H1 (cell line): ENCODE data around the gene S100A14. TPM values are rescaled to one million over a fixed set of nuclear protein-coding genes. Genes with fewer than 3 reads are reported as not detected.

ENCODE experiments used
- CTCF ChIA-PET: fragments of 300-600 bp; sonication (Branson Sonifier 250); formaldehyde crosslinking; loops from one replicate; lab custom pipeline; 2021; ENCODE audit not compliant: partially characterized antibody; lab: Charles Lee
- POLR2A ChIA-PET: fragments of 300-600 bp; sonication (Branson Sonifier 250); formaldehyde crosslinking; loops from one replicate; lab custom pipeline; 2021; ENCODE audit warnings: inconsistent platforms; ENCODE audit not compliant: partially characterized antibody; lab: Charles Lee
- DNase-seq, 2 experiments: peaks; one replicate each; pipeline versions ENCODE4 v3.0.0 to v3.0.0-alpha.2; 2010 to 2022; ENCODE audit warnings: low spot score in 2 of 2, low read depth in 1 of 2, mixed read lengths in 1 of 2
- FAIRE-seq: peaks from 2 replicates; lab custom pipeline; 2011; peaks lifted over from hg19 to GRCh38; lab: Jason Lieb, UNC
- H2AFZ ChIP-seq: 2 replicates; pipeline ENCODE4 v1.8.1; 2012; ENCODE audit warnings: low read length, inconsistent platforms
- H2AK5ac ChIP-seq: 2 replicates; pipeline ENCODE4 v1.6.1; 2013; ENCODE audit warnings: low read depth, low read length
- H2BK120ac ChIP-seq: replicated peaks from 2 replicates; pipeline ENCODE3; 2013; ENCODE audit warnings: low read depth, low read length, inconsistent platforms
- H2BK12ac ChIP-seq: 2 replicates; pipeline ENCODE4 v1.6.1; 2013; ENCODE audit warnings: low read depth, low read length
- H2BK15ac ChIP-seq: 2 replicates; pipeline ENCODE4 v1.6.1; 2013; ENCODE audit warnings: low read length
- H2BK20ac ChIP-seq: 2 replicates; pipeline ENCODE4 v1.6.1; 2013; ENCODE audit warnings: low read length
- H2BK5ac ChIP-seq: 2 replicates; pipeline ENCODE4 v1.6.1; 2013; ENCODE audit warnings: low read depth, low read length
- H3K14ac ChIP-seq: 2 replicates; pipeline ENCODE4 v1.6.1; 2013; ENCODE audit warnings: inconsistent platforms; ENCODE audit not compliant: insufficient read length
- H3K18ac ChIP-seq: 2 replicates; pipeline ENCODE4 v1.6.1; 2013; ENCODE audit warnings: low read length; ENCODE audit errors: extremely low read depth
- H3K23ac ChIP-seq: 2 replicates; pipeline ENCODE4 v1.6.1; 2013; ENCODE audit warnings: inconsistent platforms; ENCODE audit not compliant: insufficient read length
- H3K23me2 ChIP-seq: 2 replicates; pipeline ENCODE4 v1.6.1; 2013; ENCODE audit warnings: low read depth, low read length
- H3K27ac ChIP-seq: 2 replicates; pipeline ENCODE4 v1.6.1; 2011; ENCODE audit warnings: low read depth, low read length, inconsistent platforms
- H3K27me3 ChIP-seq, 4 experiments: replicated peaks in 1 of 4; 1 replicate in 1 of 4; 2 replicates in 3 of 4; pipeline versions ENCODE4 v1.6.1 to v1.8.1; 2011 to 2013; ENCODE audit warnings: low read length in 3 of 4, mild to moderate bottlenecking in 3 of 4, inconsistent platforms in 2 of 4, mixed read lengths in 2 of 4, moderate library complexity in 1 of 4; ENCODE audit not compliant: control insufficient read depth in 3 of 4, insufficient read depth in 3 of 4; ENCODE audit errors: extremely low read depth in 1 of 4
- H3K36me3 ChIP-seq, 4 experiments: 2 replicates each; pipeline versions ENCODE4 v1.6.1 to v1.8.1; 2011 to 2013; ENCODE audit warnings: mild to moderate bottlenecking in 4 of 4, low read length in 3 of 4, moderate library complexity in 2 of 4, control low read depth in 1 of 4, inconsistent platforms in 1 of 4; ENCODE audit not compliant: insufficient read depth in 4 of 4, control insufficient read depth in 2 of 4
- H3K4ac ChIP-seq: replicated peaks from 2 replicates; pipeline ENCODE3; 2013; ENCODE audit warnings: low read length, low read depth, mixed read lengths, inconsistent platforms; ENCODE audit not compliant: insufficient read length
- H3K4me1 ChIP-seq, 4 experiments: replicated peaks in 1 of 4; 1 replicate in 1 of 4; 2 replicates in 3 of 4; pipeline versions ENCODE4 v1.6.1 to v1.8.1; 2011 to 2013; ENCODE audit warnings: low read length in 3 of 4, inconsistent platforms in 2 of 4, mixed read lengths in 1 of 4; ENCODE audit not compliant: insufficient read depth in 4 of 4, control insufficient read depth in 3 of 4
- H3K4me2 ChIP-seq, 2 experiments: 2 replicates each; pipeline versions ENCODE4 v1.6.1 to v1.8.1; 2011 to 2013; ENCODE audit warnings: low read depth in 2 of 2, low read length in 2 of 2, control low read depth in 1 of 2, inconsistent platforms in 1 of 2, mild to moderate bottlenecking in 1 of 2; ENCODE audit not compliant: insufficient read depth in 1 of 2
- H3K4me3 ChIP-seq, 4 experiments: fragments of 200-600, 300-600 bp in 1 of 4; sonication (generic), shearing (Covaris generic), sonication (Bioruptor Twin) in 1 of 4; 2 replicates each; pipeline versions ENCODE4 v1.5.1 to v1.8.1; 2011 to 2016; ENCODE audit warnings: low read length in 4 of 4, low read depth in 3 of 4, control low read depth in 2 of 4, inconsistent platforms in 2 of 4, mild to moderate bottlenecking in 2 of 4, mixed read lengths in 1 of 4, moderate library complexity in 1 of 4; ENCODE audit not compliant: insufficient read depth in 2 of 4; ENCODE audit errors: extremely low read depth in 1 of 4
- H3K56ac ChIP-seq: replicated peaks from 2 replicates; pipeline ENCODE3; 2013; ENCODE audit warnings: low read depth, mild to moderate bottlenecking, mixed read lengths, low read length, inconsistent platforms; ENCODE audit not compliant: insufficient read length
- H3K79me1 ChIP-seq: 2 replicates; pipeline ENCODE4 v1.6.1; 2013; ENCODE audit warnings: low read depth, low read length, control low read depth
- H3K79me2 ChIP-seq, 2 experiments: 2 replicates each; pipeline versions ENCODE4 v1.6.1 to v1.8.1; 2012 to 2013; ENCODE audit warnings: low read length in 2 of 2, mild to moderate bottlenecking in 2 of 2, inconsistent platforms in 1 of 2; ENCODE audit not compliant: insufficient read depth in 2 of 2, control insufficient read depth in 1 of 2
- H3K9ac ChIP-seq, 4 experiments: replicated peaks in 1 of 4; 1 replicate in 1 of 4; 2 replicates in 3 of 4; pipeline versions ENCODE4 v1.6.1 to v1.8.1; 2011 to 2013; ENCODE audit warnings: low read depth in 3 of 4, low read length in 3 of 4, control low read depth in 2 of 4, mild to moderate bottlenecking in 2 of 4, moderate library complexity in 2 of 4, inconsistent platforms in 1 of 4; ENCODE audit errors: extremely low read depth in 1 of 4
- H3K9me3 ChIP-seq, 2 experiments: 2 replicates each; pipeline versions ENCODE4 v1.6.1 to v1.8.1; 2012 to 2013; ENCODE audit warnings: mild to moderate bottlenecking in 2 of 2, moderate library complexity in 2 of 2, control low read depth in 1 of 2, inconsistent platforms in 1 of 2, low read depth in 1 of 2, low read length in 1 of 2, mixed read lengths in 1 of 2; ENCODE audit not compliant: insufficient read depth in 2 of 2
- H4K20me1 ChIP-seq, 2 experiments: replicated peaks in 1 of 2; 2 replicates each; pipeline versions ENCODE3 to v1.8.1; 2011 to 2013; ENCODE audit warnings: inconsistent platforms in 2 of 2, low read length in 2 of 2, mild to moderate bottlenecking in 1 of 2; ENCODE audit not compliant: insufficient read depth in 2 of 2, control insufficient read depth in 1 of 2
- H4K5ac ChIP-seq: 2 replicates; pipeline ENCODE4 v1.6.1; 2013; ENCODE audit warnings: low read length, low read depth, mixed read lengths, inconsistent platforms; ENCODE audit not compliant: insufficient read length
- H4K8ac ChIP-seq: 2 replicates; pipeline ENCODE4 v1.8.0; 2013; ENCODE audit warnings: mild to moderate bottlenecking, moderate library complexity, low read length, inconsistent platforms; ENCODE audit not compliant: insufficient read depth; ENCODE audit errors: extremely low read depth
- H4K91ac ChIP-seq: replicated peaks from 2 replicates; pipeline ENCODE3; 2013; ENCODE audit warnings: low read length, mixed read lengths, inconsistent platforms; ENCODE audit not compliant: insufficient read length
- BACH1 ChIP-seq: IDR thresholded peaks from 2 replicates; pipeline ENCODE4 v1.6.1; 2012; ENCODE audit warnings: low read length, improper control_type of control experiment
- CHD1 ChIP-seq: IDR thresholded peaks from 2 replicates; pipeline ENCODE4 v1.6.1; 2012; ENCODE audit warnings: low read depth, low read length, improper control_type of control experiment
- CREB1 ChIP-seq: IDR thresholded peaks from 2 replicates; pipeline ENCODE4 v1.6.1; 2012; ENCODE audit warnings: inconsistent platforms
- EGR1 ChIP-seq: IDR thresholded peaks from 2 replicates; pipeline ENCODE4 v1.6.1; 2011; ENCODE audit warnings: low read depth, low read length, borderline replicate concordance
- FOSL1 ChIP-seq: IDR thresholded peaks from 2 replicates; pipeline ENCODE4 v1.6.1; 2011; ENCODE audit warnings: mild to moderate bottlenecking, low read depth, low read length, moderate library complexity; ENCODE audit not compliant: insufficient read depth
- NRF1 ChIP-seq: IDR thresholded peaks from 2 replicates; pipeline ENCODE4 v1.6.1; 2011; ENCODE audit warnings: mild to moderate bottlenecking, low read depth, low read length, improper control_type of control experiment
- POLR2A ChIP-seq, 2 experiments: IDR thresholded peaks; 1 replicate in 1 of 2; 2 replicates in 1 of 2; pipeline ENCODE4 v1.6.1; 2011; ENCODE audit warnings: low read depth in 2 of 2, low read length in 2 of 2, mild to moderate bottlenecking in 2 of 2; ENCODE audit errors: control extremely low read depth in 1 of 2
- POLR2AphosphoS5 ChIP-seq: IDR thresholded peaks from 2 replicates; pipeline ENCODE4 v1.6.1; 2011; ENCODE audit warnings: low read depth, low read length
- RBBP5 ChIP-seq: IDR thresholded peaks from 2 replicates; pipeline ENCODE4 v1.7.1; 2012; ENCODE audit warnings: low read depth, mild to moderate bottlenecking, inconsistent platforms, low read length, moderate library complexity, borderline replicate concordance
- RNF2 ChIP-seq: fragments of 200-900, 300-1000 bp; sonication (generic); IDR thresholded peaks from 2 replicates; pipeline ENCODE4 v1.7.1; 2016; ENCODE audit warnings: borderline replicate concordance, low read depth, mild to moderate bottlenecking, antibody characterized with exemption, low read length; ENCODE audit not compliant: poor library complexity, severe bottlenecking; ENCODE audit errors: missing control alignments
- SP2 ChIP-seq: IDR thresholded peaks from 2 replicates; pipeline ENCODE4 v1.6.1; 2012; ENCODE audit warnings: mild to moderate bottlenecking, low read length, inconsistent platforms
- TAF7 ChIP-seq: optimal IDR thresholded peaks from 2 replicates; pipeline ENCODE3; 2011; ENCODE audit warnings: low read depth, mild to moderate bottlenecking, inconsistent platforms, low read length, moderate library complexity, borderline replicate concordance
- TEAD4 ChIP-seq: IDR thresholded peaks from 2 replicates; pipeline ENCODE4 v1.6.1; 2012; ENCODE audit warnings: low read depth, low read length, inconsistent platforms, mixed read lengths
- YY1 ChIP-seq: IDR thresholded peaks from 2 replicates; pipeline ENCODE4 v1.6.1; 2011; ENCODE audit warnings: low read depth, mild to moderate bottlenecking, low read length
- WGBS, 2 experiments: shearing (Covaris generic) in 1 of 2; methylation state at CpG; one replicate each; pipeline versions ENCODE4 v1.1.6 to v1.1.7; 2013 to 2015; ENCODE audit warnings: low lambda C conversion rate in 2 of 2, mixed read lengths in 2 of 2, inconsistent platforms in 1 of 2, low coverage in 1 of 2, missing lambda C conversion rate in 1 of 2; ENCODE audit not compliant: insufficient replicate concordance in 2 of 2, insufficient coverage in 1 of 2, insufficient read length in 1 of 2; ENCODE audit errors: extremely low coverage in 1 of 2, missing lambda C conversion rate in 1 of 2; 5-methylcytosine and 5-hydroxymethylcytosine counted together
- polyA plus RNA-seq, 7 experiments: library from polyadenylated mRNA; depleted of rRNA in 3 of 7; stranded (reverse) in 5 of 7; unstranded in 2 of 7; fragments of >200 nt in 5 of 7; fragments of 200-250 nt in 2 of 7; gene quantifications; 1 replicate in 5 of 7; 2 replicates in 1 of 7; 4 replicates in 1 of 7; pipeline versions ENCODE4 v1.2.1 to v1.2.3, GENCODE V29; 2011 to 2013; ENCODE audit warnings: missing spikeins in 2 of 7, mixed read lengths in 2 of 7
- total RNA-seq: library from RNA; stranded (reverse); fragmentation: NEBNext Ultra II Directional; extraction: Animal tissue kit (Norgen Biotek cat#: 25700); gene quantifications from 2 replicates; pipeline ENCODE4 v1.2.1, GENCODE V29; 2021

The S100A14 gene
- total and polyA plus RNA-seq, 2 of the 8 experiments (the other 6 are each of a cell fraction or from before 2014, with no cell fraction given): 1.4 to 5.3 TPM

DNA sequence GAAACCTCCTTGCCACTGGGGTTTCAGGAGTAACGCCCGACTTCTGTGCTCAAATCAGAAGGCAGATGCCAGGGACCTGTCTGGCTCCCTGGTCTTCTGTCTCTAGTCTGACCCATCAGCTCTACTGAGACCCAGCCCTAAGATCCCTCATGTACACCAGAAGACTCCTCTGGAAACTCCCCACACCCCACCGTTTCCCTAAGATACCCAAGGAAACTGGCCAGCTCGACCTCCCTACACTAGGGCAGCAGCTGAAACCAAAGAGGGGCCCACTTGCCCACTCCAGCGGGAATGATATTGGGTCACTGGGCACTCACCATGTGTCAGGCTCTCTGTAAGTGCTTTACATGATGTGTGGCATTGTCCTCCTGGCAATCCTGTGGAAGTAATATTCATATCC is 2.7 kb downstream of the S100A14 start:
- H3K14ac ChIP-seq: no peak overlapping the region
- no peak overlapping the region; the same call in 1 of the 2 replicates for H3K18ac ChIP-seq
- FAIRE-seq: no peak
- H4K91ac ChIP-seq: peak overlapping the region; percentile 64
- H2BK120ac ChIP-seq: no peak overlapping the region
- H3K4me3 ChIP-seq: peak overlapping the region in 1 of 4 experiments; percentile 51; a peak in 1 of 8 replicates
- peaks cover 0 to 30% (median 20%) of the 10 kb centered on the region in 4 experiments; a peak in 6 of 7 replicates for H3K4me1 ChIP-seq
- H3K4ac ChIP-seq: no peak overlapping the region
- H2BK20ac ChIP-seq: peak overlapping the region; percentile 18; the same call in 1 of the 2 replicates
- H2AFZ ChIP-seq: peak overlapping the region; percentile 49; the same call in 1 of the 2 replicates
- no peak overlapping the region for H4K5ac ChIP-seq
- H3K56ac ChIP-seq: no peak overlapping the region
- H3K23me2 ChIP-seq: peaks cover 3% of the 10 kb centered on the region
- H4K8ac ChIP-seq: peak overlapping the region; percentile 75; the same call in 1 of the 2 replicates
- peak overlapping the region; percentile 52; the same call in 1 of the 2 replicates for H2BK5ac ChIP-seq
- H3K79me1 ChIP-seq: no peaks in the 10 kb centered on the region
- TF ChIP-seq TEAD4 (no peak), BACH1 (no peak), RBBP5 (no peak), POLR2AphosphoS5 (no peak), POLR2A (IDR thresholded peaks at IDR 0.05; ENCODE audit: control extremely low read depth in 1 of 2, low read depth in 2 of 2, low read length in 2 of 2) (no peak), SP2 (no peak), NRF1 (no peak), EGR1 (no peak), YY1 (no peak), RNF2 (no peak), FOSL1 (no peak), CHD1 (no peak), TAF7 (no peak), CREB1 (no peak)
- TF ChIP-seq, all 59 proteins: peak for 0
- Histone ChIP-seq H2AK5ac (no peak overlapping the region), H3K23ac (no peak overlapping the region), H3K27me3 (no peaks in the 10 kb centered on the region; a peak in 1 of 7 replicates), H3K9ac (no peak overlapping the region), H4K20me1 (no peaks in the 10 kb centered on the region), H2BK15ac (no peak overlapping the region), H3K79me2 (no peaks in the 10 kb centered on the region), H3K36me3 (no peaks in the 10 kb centered on the region), H2BK12ac (0 out of 2 replicates have a peak overlapping the region, but pooled peaks have one; percentile 50), H3K4me2 (peak overlapping the region; percentile 59 to 77; a peak in 2 of 4 replicates), H3K27ac (no peak overlapping the region), H3K9me3 (no peaks in the 10 kb centered on the region)
- ChIA-PET POLR2A (interaction anchor here (1.0 to 15.3 kb wide), 6 partner anchors 14 to 45 kb away, joined by 3 to 261 read pairs (median 8); partner anchors contain the start of genes CHTOP, S100A1 and S100A13), CTCF (interaction anchor here (1.1 to 15.9 kb wide), 10 partner anchors 9 to 103 kb away, joined by 3 to 224 read pairs (median 24); partner anchors contain the start of genes S100A1, S100A13, S100A4 and S100A6)
- DNase-seq: no peak
- WGBS, 2 experiments: 76% methylated on average over 5 of the region's 5 CpGs; no CpG with 5 or more reads in 1 of the 2 experiments
